ENCODE results near the gene PDE11A.

DNA sequence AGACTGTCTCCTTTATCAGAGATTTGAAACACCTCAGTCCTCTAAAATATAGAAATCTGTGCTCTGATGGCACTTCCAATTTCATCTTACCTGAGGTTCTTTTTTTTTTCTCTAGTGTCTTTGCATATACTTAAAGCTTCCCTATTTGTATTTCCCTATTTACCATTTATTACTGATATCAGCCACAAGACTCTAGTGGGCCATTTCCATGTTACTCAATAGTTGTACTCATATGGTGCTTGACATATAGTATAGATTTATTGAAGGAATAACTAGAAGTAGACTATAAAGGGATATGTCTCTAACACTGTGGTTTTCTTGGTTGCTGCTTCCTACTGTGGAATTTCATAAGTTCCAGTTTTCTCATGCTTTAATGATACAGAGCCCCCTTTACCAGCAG lies 42.7 kb upstream of the PDE11A start:
- TF ChIP-seq ZFP3 (CRISPR knock-in tag; IDR thresholded peaks at IDR 0.05) (no peak), TOX (CRISPR knock-in tag; IDR thresholded peaks at IDR 0.05; ENCODE audit: borderline replicate concordance) (no peak), ZFP30 (CRISPR knock-in tag; IDR thresholded peaks at IDR 0.05) (no peak), OSR1 (CRISPR knock-in tag; IDR thresholded peaks at IDR 0.05) (no peak), GLIS3 (CRISPR knock-in tag; IDR thresholded peaks at IDR 0.05) (no peak), ZNF8 (CRISPR knock-in tag; IDR thresholded peaks at IDR 0.05) (no peak), SNAI2 (CRISPR knock-in tag; IDR thresholded peaks at IDR 0.05) (no peak), CSDC2 (CRISPR knock-in tag; IDR thresholded peaks at IDR 0.05) (no peak), PPARA (CRISPR knock-in tag; IDR thresholded peaks at IDR 0.05; ENCODE audit: borderline replicate concordance) (no peak), ZNF70 (CRISPR knock-in tag; IDR thresholded peaks at IDR 0.05) (no peak)
- TF ChIP-seq, protein P1, sequence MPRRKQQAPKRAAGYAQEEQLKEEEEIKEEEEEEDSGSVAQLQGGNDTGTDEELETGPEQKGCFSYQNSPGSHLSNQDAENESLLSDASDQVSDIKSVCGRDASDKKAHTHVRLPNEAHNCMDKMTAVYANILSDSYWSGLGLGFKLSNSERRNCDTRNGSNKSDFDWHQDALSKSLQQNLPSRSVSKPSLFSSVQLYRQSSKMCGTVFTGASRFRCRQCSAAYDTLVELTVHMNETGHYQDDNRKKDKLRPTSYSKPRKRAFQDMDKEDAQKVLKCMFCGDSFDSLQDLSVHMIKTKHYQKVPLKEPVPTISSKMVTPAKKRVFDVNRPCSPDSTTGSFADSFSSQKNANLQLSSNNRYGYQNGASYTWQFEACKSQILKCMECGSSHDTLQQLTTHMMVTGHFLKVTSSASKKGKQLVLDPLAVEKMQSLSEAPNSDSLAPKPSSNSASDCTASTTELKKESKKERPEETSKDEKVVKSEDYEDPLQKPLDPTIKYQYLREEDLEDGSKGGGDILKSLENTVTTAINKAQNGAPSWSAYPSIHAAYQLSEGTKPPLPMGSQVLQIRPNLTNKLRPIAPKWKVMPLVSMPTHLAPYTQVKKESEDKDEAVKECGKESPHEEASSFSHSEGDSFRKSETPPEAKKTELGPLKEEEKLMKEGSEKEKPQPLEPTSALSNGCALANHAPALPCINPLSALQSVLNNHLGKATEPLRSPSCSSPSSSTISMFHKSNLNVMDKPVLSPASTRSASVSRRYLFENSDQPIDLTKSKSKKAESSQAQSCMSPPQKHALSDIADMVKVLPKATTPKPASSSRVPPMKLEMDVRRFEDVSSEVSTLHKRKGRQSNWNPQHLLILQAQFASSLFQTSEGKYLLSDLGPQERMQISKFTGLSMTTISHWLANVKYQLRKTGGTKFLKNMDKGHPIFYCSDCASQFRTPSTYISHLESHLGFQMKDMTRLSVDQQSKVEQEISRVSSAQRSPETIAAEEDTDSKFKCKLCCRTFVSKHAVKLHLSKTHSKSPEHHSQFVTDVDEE (CRISPR knock-in tag; IDR thresholded peaks at IDR 0.05) = no peak
- TF ChIP-seq, protein P2, sequence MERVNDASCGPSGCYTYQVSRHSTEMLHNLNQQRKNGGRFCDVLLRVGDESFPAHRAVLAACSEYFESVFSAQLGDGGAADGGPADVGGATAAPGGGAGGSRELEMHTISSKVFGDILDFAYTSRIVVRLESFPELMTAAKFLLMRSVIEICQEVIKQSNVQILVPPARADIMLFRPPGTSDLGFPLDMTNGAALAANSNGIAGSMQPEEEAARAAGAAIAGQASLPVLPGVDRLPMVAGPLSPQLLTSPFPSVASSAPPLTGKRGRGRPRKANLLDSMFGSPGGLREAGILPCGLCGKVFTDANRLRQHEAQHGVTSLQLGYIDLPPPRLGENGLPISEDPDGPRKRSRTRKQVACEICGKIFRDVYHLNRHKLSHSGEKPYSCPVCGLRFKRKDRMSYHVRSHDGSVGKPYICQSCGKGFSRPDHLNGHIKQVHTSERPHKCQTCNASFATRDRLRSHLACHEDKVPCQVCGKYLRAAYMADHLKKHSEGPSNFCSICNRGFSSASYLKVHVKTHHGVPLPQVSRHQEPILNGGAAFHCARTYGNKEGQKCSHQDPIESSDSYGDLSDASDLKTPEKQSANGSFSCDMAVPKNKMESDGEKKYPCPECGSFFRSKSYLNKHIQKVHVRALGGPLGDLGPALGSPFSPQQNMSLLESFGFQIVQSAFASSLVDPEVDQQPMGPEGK (CRISPR knock-in tag; IDR thresholded peaks at IDR 0.05; ENCODE audit: borderline replicate concordance) = no peak
